ENCODE results near the gene DCAF12.

DCAF12 gene

DNA sequence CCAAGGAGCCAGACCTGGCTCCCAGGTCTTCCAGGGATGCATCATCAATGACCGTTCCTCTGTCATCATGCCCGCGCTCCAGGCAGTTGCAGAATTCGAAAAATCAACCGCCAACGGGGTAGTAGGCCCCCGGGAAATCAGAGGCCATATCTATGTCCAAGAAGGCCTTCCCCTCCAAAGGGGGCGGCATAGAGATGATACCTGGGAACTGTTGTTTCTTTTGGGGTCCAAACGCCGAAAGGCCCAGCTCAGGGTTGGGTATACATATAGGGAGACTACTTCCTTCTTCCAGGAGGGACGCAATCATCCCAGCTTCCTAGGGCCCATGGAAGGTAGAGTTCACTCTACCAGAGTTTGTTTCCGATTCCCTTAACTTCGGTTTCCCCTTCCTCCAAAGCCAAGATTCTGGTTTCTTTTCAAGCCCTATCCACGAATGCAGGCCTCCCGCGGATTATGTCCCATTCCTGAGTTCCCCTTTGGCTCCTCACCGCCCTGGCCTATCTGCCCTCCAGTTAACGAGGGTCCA, 754 bp downstream of the DCAF12 start:
- no peak for DNase-seq (ENCODE audit: low read depth, low spot score)

DNA sequence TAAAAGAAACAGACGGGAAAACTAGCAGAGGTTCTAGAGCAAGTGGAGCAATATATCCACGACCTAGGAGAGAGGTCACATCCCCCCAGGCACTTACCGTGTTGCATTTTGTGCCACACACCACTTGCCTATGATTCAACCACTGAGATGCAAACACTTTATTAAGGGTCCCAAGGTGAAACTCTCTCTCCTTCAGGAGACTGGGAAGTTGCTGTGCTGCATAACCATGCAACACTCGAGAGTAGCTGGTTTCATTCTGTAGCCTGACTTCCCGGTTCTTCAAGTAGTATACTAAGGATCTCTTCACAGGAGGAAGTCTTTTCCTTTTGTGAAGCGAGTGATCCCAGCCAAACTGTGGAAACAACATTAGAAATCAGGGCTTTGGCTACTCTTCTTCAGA, 1.6 kb downstream of the DCAF12 start:
- no peak for DNase-seq (ENCODE audit: low read depth, low spot score)

- no peak for DNase-seq (ENCODE audit: low read depth, low spot score)
These were observed 2.4 kb downstream of the DCAF12 start for GRCh38 chr9:34124099-34124498.

DNA sequence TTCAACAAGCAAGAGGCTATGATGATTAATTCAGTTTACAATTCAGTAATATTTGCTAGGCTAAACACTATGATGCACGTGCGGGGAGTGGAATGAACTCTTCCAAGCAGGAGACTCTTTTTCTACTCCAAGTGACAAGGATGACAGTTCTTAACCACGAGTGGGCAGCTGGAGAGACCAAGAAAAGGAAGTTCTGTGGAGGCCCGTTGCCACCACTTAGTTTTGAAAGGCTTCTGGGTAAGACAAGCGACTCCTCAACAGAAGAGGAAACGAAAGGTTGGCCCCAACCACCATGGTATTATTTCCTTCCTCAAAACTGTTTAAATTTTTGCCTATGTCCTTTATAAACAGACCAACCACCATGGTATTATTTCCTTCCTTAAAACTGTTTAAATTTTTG, 2.8 kb downstream of the DCAF12 start:
- DNase-seq (ENCODE audit: low read depth, low spot score): no peak

DNA sequence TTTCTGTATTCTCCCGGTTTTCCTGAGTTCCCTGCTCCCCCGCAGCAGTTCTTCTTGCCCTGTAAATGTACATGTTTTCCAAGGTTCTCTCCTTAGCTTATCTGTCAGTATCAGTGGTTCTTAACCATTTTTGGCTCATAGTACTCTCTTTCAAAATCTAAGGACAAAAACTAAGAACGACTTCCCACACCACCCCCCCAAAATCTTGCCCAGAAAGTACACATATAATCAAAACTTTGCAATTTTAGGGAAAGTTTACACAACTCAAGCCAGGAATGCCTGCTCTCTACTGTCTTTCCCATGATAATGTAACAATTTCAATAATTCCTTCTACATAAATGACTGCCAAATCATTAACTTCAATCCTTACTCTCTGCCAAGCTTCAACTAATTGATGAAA, 4.5 kb downstream of the DCAF12 start:
- DNase-seq (ENCODE audit: low read depth, low spot score): no peak

DNA sequence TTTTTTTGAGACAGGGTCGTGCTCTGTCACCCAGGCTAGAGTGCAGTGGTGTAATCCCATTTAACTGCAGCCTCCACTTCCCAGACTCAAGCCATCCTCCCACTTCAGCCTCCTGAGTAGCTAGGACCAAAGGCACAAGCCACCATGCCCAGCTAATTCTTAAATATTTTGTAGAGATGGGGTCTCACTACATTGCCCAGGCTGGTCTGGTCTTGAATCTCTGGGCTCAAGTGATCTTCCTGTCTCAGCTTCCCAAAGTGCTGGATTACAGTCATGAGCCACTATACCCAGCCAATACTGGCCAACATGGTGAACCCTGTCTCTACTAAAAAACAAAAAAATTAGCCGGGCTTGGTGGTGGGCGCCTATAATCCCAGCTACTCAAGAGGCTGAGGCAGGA, 6.8 kb downstream of the DCAF12 start:
- no peak for DNase-seq (ENCODE audit: low read depth, low spot score)

GRCh38 chr9:34114436-34114835, 12.1 kb downstream of the DCAF12 start:
- DNase-seq (ENCODE audit: low read depth, low spot score): no peak

- no peak for DNase-seq (ENCODE audit: low read depth, low spot score)
These were observed 20.4 kb downstream of the DCAF12 start for GRCh38 chr9:34106110-34106509.

DNA sequence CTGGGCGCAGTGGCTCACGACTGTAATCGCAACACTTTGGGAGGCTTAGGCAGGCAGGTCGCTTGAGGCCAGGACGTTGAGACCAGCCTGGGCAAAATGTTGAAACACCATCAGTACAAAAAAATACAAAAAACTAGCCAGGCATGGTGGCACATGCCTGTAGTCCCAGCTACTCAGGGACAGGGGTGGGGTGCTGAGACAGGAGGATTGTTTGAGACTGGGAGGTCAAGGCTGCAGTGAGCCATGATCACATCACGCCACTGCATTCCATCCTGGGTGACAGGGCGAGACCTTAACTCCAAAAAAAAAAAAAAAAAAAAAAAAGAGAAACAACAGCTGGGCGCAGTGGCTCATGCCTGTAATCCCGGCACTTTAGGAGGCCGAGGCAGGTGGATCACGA, 23.7 kb downstream of the DCAF12 start:
- no peak for DNase-seq (ENCODE audit: low read depth, low spot score)

GRCh38 chr9:34098307-34098706, 28.2 kb downstream of the DCAF12 start:
- DNase-seq (ENCODE audit: low read depth, low spot score): no peak

DNA sequence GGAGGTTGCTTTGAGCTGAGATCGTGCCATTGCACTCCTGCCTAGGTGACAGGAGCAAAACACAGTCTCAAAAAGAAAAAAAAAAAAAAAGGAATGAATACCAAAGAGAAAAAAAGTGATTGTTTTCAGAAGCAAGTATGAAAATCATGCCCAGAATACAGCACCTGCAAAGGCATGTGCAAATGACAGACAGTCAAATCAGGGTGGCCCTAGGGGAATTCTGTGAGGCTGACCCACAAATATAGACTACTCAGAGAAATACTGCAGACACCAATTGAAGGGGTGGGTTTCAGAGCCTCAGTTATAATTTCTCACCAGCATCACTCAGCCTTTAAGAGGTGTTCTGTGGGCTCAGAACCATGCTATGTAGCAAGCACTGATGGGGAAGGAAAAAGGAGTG, 28.6 kb downstream of the DCAF12 start:
- no peak for DNase-seq (ENCODE audit: low read depth, low spot score)

DNA sequence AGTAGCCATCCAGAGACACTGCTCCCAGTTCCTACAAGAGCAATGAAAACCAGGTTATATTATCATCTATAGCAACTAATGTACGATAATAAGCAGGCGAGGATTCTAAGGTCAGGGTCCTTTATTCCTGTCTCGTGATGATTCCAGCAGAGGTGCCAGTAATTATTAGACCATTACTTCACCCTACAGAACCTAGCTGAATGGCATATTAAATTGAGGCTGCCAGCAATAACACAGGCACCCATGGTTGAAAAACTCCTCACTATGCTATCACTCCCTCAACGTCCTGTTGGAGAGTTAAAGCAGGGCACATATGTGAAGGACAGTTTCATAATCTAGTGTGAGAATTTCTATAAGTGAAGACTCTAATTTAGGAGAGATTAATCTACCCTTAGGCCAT, 29.7 kb downstream of the DCAF12 start:
- DNase-seq (ENCODE audit: low read depth, low spot score): no peak

- no peak for DNase-seq (ENCODE audit: low read depth, low spot score)
These were observed 32.9 kb downstream of the DCAF12 start for GRCh38 chr9:34093578-34093977.

GRCh38 chr9:34089311-34089710, 37.2 kb downstream of the DCAF12 start:
- DNase-seq (ENCODE audit: low read depth, low spot score): no peak

GRCh38 chr9:34087370-34087769, 39.1 kb downstream of the DCAF12 start:
- DNase-seq (ENCODE audit: low read depth, low spot score): no peak

- DNase-seq (ENCODE audit: low read depth, low spot score): no peak
These were observed 39.6 kb downstream of the DCAF12 start for GRCh38 chr9:34086864-34087263.

DNA sequence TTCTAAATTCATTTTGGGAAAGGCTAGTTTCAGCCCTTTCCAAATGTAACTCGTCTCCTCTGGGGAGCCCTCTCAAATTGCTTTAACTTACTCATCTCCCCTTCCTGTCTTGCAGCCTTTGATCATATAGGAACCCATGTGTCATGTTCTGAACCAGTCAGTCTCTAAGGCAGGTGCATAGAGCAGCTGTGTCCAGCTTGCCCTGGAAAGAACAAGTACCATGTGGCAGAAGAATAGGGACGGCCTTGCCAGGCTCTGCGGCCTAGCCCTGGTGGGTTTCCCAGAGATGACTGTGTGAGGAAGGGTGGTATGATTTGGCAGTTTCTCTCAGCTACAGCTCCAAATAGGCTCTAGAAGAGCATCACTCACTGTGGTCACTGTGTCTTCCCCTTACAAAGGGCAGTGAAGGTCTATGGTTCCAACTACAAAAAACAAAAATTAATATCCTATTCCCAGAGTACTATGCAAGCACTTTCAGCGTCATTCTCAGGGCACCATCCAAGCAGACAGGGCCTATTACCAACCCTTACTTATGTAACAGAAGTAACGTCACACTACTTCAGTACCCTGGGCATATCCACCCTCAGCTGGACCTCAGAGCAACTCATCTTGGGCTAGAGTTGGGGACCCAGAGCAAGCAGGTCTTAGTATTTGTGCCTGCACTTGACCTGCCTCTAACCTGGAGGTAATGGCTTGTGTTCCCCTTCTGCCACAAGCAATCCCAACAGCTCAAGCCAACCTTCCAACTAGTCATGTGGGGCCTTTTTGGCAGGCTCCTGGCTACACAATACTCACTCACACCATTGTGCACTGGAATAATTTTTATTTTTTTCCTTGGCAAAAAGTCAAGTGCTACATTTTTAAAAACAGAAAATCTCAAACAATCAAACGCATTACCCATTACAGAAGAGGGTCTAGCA, 40.7 kb downstream of the DCAF12 start:
- no peak for DNase-seq (ENCODE audit: low read depth, low spot score)

DNA sequence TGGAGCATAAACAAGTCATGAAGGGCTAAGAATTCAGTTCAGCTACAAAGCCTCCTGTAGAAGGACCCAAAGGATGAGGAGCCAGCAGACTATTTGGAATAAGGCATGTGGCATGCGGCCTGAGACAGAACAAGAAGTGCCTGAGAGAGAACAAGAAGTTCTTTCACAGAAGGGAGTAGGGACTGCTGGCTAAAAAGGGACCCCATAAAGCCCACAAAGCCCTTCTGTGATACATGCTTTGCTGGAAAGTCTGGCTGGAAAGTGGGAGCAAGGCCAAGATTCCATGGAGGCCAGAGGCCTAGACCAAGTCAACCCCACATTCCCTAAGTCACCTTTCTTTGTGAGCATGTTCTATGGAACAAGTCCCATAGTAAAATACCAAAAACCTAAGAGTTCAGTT, 41.9 kb downstream of the DCAF12 start:
- DNase-seq (ENCODE audit: low read depth, low spot score): no peak

- no peak for DNase-seq (ENCODE audit: low read depth, low spot score)
These were observed 47.3 kb downstream of the DCAF12 start for GRCh38 chr9:34079181-34079580.

DNA sequence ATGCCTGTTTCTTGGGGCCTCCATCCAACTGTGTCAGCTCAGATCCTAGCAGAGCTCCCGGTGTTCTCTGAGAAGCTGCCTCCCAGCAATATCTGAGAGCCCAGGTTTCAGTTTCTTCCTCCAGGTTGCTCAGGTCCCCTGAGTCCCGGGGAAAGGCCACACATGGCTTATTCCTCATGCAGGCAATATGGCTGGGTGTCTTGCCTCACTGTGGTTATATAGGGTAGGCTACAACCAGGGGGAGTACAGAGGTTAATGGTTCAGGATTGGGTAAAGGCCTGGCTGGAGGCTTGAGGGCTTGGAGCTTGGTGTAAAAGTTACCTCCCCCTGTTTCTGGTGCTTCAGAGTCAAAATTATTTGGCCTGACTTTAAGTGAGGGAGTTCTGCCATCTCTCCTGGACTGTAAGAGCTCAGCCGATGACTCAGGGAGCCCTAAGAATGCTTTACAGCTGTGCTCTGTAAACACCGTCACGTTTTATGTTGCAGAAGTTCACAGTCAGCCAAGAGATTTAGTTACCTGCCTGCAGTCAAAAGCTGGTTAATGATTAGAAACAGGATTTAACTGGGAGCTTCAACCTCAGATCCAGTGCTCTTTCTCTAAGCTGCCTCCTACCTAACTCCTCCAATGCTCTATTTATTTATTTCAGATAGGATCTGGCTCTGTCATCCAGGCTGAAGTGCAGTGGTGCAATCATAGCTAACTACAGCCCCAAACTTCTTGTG, 53.5 kb downstream of the DCAF12 start:
- DNase-seq (ENCODE audit: low read depth, low spot score): no peak

DNA sequence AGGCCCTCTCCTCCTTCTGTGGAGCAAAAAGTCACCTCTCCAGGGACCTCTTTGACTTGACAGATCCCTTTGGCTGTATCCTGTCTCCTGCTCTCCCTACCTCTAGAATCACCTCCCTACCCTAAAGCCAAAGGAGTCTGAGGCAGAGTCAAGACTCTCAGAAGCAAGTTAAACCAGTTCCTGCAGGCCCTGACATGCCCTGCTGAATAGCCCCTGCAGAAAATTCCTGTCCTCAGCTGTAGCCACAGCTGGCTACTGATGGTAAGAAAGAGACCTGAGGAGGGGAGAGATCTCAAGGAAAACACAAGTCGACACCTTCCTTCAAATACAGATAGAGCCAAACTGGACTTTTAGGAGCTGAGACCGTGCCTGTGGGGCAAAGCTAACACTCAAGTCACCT, 54.1 kb downstream of the DCAF12 start:
- no peak for DNase-seq (ENCODE audit: low read depth, low spot score)

- no peak for DNase-seq (ENCODE audit: low read depth, low spot score)
These were observed 55.7 kb downstream of the DCAF12 start for GRCh38 chr9:34070606-34071324.
